ENCODE measurements around the gene CYFIP2.

- TF ChIP-seq ZNF274 (IDR thresholded peaks at IDR 0.05; ENCODE audit: low read length) = no peak
- no peak for TF ChIP-seq ZNF274 (tag by site-specific recombination; IDR thresholded peaks at IDR 0.05; ENCODE audit: borderline replicate concordance)
- no peak for TF ChIP-seq MZF1 (tag by site-specific recombination; IDR thresholded peaks at IDR 0.05; ENCODE audit: borderline replicate concordance)
- TF ChIP-seq ZBTB48 (tag by site-specific recombination; IDR thresholded peaks at IDR 0.05) = no peak
- no peak for TF ChIP-seq CTCF (tag by site-specific recombination; IDR thresholded peaks at IDR 0.05)
- TF ChIP-seq KLF10 (tag by site-specific recombination; IDR thresholded peaks at IDR 0.05) = no peak
- TF ChIP-seq KLF1 (tag by site-specific recombination; IDR thresholded peaks at IDR 0.05) = no peak
Measured at GRCh38 chr5:157282150-157282549, 16.2 kb downstream of the CYFIP2 start.
